K562 (cell line): ENCODE results near the gene DNASE1L1. TPM values are rescaled to one million over a fixed set of nuclear protein-coding genes. Genes with fewer than 3 reads are reported as not detected.

Experiments
- LARP7 ChIP-seq: fragments of 450-650 bp; IDR thresholded peaks from 2 replicates; pipeline ENCODE4 v1.6.1; 2016
- MCM2 ChIP-seq: fragments of 450-650 bp; IDR thresholded peaks from 2 replicates; pipeline ENCODE4 v1.6.1; 2017; ENCODE audit warnings: low read depth, mild to moderate bottlenecking
- MTF1 ChIP-seq: fragments of 250-450 bp; sonication (Bioruptor Pico); IDR thresholded peaks from 2 replicates; pipeline ENCODE4 v1.9.0; 2021; ENCODE audit warnings: moderate library complexity, mild to moderate bottlenecking, inconsistent platforms, borderline replicate concordance
- MYNN ChIP-seq, 2 experiments: sonication (generic); formaldehyde crosslinking in 1 of 2; IDR thresholded peaks; 2 replicates each; pipeline versions ENCODE4 v1.5.0 to v1.6.1; 2016 to 2020; ENCODE audit warnings: antibody characterized with exemption in 1 of 2, missing genetic modification reagents in 1 of 2
- NR2C2 ChIP-seq, 2 experiments: fragments of 200-800 bp in 1 of 2; sonication (Bioruptor generic) in 1 of 2; sonication (generic) in 1 of 2; formaldehyde crosslinking in 1 of 2; IDR thresholded peaks; 2 replicates each; pipeline versions ENCODE4 v1.6.1 to v1.8.0; 2016 to 2022; ENCODE audit warnings: mild to moderate bottlenecking in 1 of 2, missing compliant biosample characterization in 1 of 2, missing genetic modification characterization in 1 of 2, missing genetic modification reagents in 1 of 2
- POLR2AphosphoS5 ChIP-seq: IDR thresholded peaks from 2 replicates; pipeline ENCODE4 v1.6.1; 2011; ENCODE audit warnings: mild to moderate bottlenecking, low read depth, low read length, moderate library complexity; ENCODE audit not compliant: control insufficient read depth, insufficient read depth
- POLR3A ChIP-seq: IDR thresholded peaks from 2 replicates; pipeline ENCODE4 v1.6.1; 2011; ENCODE audit warnings: borderline replicate concordance, mild to moderate bottlenecking, moderate library complexity; ENCODE audit not compliant: insufficient read length, insufficient read depth; ENCODE audit errors: extremely low read depth
- POLR3G ChIP-seq: IDR thresholded peaks from 2 replicates; pipeline ENCODE4 v1.6.1; 2011; ENCODE audit not compliant: insufficient read length, insufficient replicate concordance; ENCODE audit errors: extremely low read depth
- RBFOX2 ChIP-seq: fragments of 200-400 bp; formaldehyde crosslinking; IDR thresholded peaks from 2 replicates; pipeline ENCODE4 v1.6.1; 2017; ENCODE audit warnings: low read depth, mild to moderate bottlenecking, low read length, moderate library complexity
- RNF2 ChIP-seq: sonication (generic); IDR thresholded peaks from 2 replicates; pipeline ENCODE4 v1.6.1; 2016
- SMARCA5 ChIP-seq: fragments of 450-650 bp; IDR thresholded peaks from 2 replicates; pipeline ENCODE4 v1.6.1; 2016
- TCFL5 ChIP-seq: fragments of 250-450 bp; sonication (Bioruptor Pico); conservative IDR thresholded peaks from 2 replicates; pipeline ENCODE4 v1.6.1; 2021; ENCODE audit warnings: mild to moderate bottlenecking, moderate library complexity, matching md5 sums
- ZNF134 ChIP-seq: fragments of 250-450 bp; sonication (Bioruptor Pico); conservative IDR thresholded peaks from 2 replicates; pipeline ENCODE4 v1.4.0; 2020
- ZNF551 ChIP-seq: fragments of 250-450 bp; sonication (Bioruptor Pico); IDR thresholded peaks from 2 replicates; pipeline ENCODE4 v1.5.0; 2021; ENCODE audit warnings: mild to moderate bottlenecking, moderate library complexity
- ZNF561 ChIP-seq: fragments of 450-650 bp; formaldehyde crosslinking; conservative IDR thresholded peaks from 2 replicates; pipeline ENCODE4 v1.4.0; 2020; ENCODE audit warnings: mild to moderate bottlenecking, moderate library complexity
- ZNF57 ChIP-seq: fragments of 450-650 bp; formaldehyde crosslinking; IDR thresholded peaks from 2 replicates; pipeline ENCODE4 v1.4.0; 2020; ENCODE audit warnings: mild to moderate bottlenecking, moderate library complexity
- ZNF785 ChIP-seq: fragments of 250-450 bp; sonication (Bioruptor Pico); IDR thresholded peaks from 2 replicates; pipeline ENCODE4 v1.4.0; 2020; ENCODE audit warnings: mild to moderate bottlenecking
- polyA plus RNA-seq, 8 experiments: library from polyadenylated mRNA; depleted of rRNA in 4 of 8; stranded (reverse) in 5 of 8; unstranded in 3 of 8; fragments of >200 nt; fragmentation: Nextera tagmentation in 2 of 8; fragmentation: Illumina TruSeq in 1 of 8; extraction: Ambion mirVana in 2 of 8; extraction: Trizol in 1 of 8; gene quantifications; 2 replicates each; pipeline versions ENCODE4 v1.2.1 to v1.2.3, GENCODE V29; 2011 to 2014; ENCODE audit warnings: inconsistent platforms in 1 of 8, missing spikeins in 1 of 8
- total RNA-seq, 7 experiments: library from RNA; depleted of rRNA in 6 of 7; stranded (reverse); fragments of >200 nt in 6 of 7; fragmentation: Illumina TruSeq in 2 of 7; extraction: Trizol in 2 of 7; gene quantifications; 2 replicates each; pipeline versions ENCODE4 v1.2.1 to v1.2.3, GENCODE V29; 2011 to 2021; ENCODE audit warnings: low replicate concordance in 1 of 7
- TF ChIP-seq, protein P1 (sequence below): fragments of 450-650 bp; formaldehyde crosslinking; IDR thresholded peaks from 2 replicates; pipeline ENCODE4 v1.4.0; 2020; ENCODE audit warnings: mild to moderate bottlenecking, moderate library complexity
- TF ChIP-seq, protein P2 (sequence below): fragments of 250-450 bp; sonication (Bioruptor Pico); IDR thresholded peaks from 2 replicates; pipeline ENCODE4 v1.5.0; 2020; ENCODE audit warnings: mild to moderate bottlenecking, borderline replicate concordance
- TF ChIP-seq, protein P3 (sequence below): fragments of 450-650 bp; IDR thresholded peaks from 2 replicates; pipeline ENCODE4 v1.6.1; 2017; ENCODE audit warnings: antibody characterized with exemption, mild to moderate bottlenecking

The DNASE1L1 gene
- total and polyA plus RNA-seq, 9 of the 15 experiments (the other 6 are each of a cell fraction or from before 2014, with no cell fraction given), result 0.73 to 12.6 (median 7.9) TPM

DNA sequence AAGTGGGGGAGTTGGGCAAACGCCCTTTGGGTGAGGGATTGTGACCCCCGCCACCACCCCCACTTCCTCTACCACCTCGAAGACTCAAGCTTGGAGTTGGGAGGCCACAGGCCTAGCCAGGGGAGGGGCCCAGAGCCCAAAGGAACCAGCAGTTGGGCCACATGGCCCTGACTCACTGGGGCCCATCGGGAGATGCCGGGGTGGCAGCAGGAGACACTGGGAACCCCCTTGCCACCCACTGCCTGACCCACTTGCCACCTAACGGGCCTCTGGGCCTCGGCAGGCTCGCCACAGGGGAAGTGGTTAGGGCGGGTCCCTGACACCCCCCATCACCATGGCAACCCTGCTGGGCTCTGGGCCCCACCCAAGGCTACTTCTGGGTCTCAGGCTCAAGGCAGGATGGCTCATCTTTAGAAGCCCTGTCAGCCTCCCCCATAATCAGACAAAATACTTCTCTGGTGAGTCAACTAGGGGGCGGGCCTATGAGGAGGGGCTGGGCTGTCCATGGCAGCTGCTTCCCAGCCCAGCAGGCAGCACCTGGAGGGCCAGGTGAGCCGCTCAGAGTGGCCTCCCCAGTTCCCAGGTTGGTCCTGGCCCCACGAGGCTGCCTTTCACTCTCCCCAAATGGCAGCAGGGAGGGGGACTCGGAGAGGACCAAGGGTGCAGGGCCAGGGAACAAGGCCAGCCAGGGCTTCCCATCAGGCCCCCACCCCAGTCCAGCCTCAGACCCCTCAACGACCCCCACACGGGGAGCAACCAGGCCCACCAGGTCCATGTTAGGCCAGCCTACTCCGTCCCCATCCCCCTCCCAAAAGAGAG lies 40.2 kb downstream of the DNASE1L1 start (continued):
- TF ChIP-seq, protein P1, sequence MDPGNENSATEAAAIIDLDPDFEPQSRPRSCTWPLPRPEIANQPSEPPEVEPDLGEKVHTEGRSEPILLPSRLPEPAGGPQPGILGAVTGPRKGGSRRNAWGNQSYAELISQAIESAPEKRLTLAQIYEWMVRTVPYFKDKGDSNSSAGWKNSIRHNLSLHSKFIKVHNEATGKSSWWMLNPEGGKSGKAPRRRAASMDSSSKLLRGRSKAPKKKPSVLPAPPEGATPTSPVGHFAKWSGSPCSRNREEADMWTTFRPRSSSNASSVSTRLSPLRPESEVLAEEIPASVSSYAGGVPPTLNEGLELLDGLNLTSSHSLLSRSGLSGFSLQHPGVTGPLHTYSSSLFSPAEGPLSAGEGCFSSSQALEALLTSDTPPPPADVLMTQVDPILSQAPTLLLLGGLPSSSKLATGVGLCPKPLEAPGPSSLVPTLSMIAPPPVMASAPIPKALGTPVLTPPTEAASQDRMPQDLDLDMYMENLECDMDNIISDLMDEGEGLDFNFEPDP (CRISPR knock-in tag), result no peak
- TF ChIP-seq ZNF561 (no peak), MTF1 (CRISPR knock-in tag) (no peak), TCFL5 (CRISPR knock-in tag) (no peak), ZNF785 (CRISPR knock-in tag) (no peak), NR2C2 (CRISPR knock-in tag; IDR thresholded peaks at IDR 0.05) (0 out of 2 replicates have a peak, but pooled peaks have one; percentile 30), NR2C2 (tag; IDR thresholded peaks at IDR 0.05) (no peak), ZNF134 (no peak), ZNF551 (CRISPR knock-in tag) (no peak), POLR3G (no peak), RBFOX2 (peak; percentile 77), MYNN (IDR thresholded peaks at IDR 0.05) (0 out of 2 replicates have a peak, but pooled peaks have one; percentile 48), MYNN (CRISPR knock-in tag; IDR thresholded peaks at IDR 0.05) (no peak), POLR3A (no peak), RNF2 (no peak; the same call in 1 of the 2 replicates), SMARCA5 (no peak), ZNF57 (CRISPR knock-in tag) (no peak), POLR2AphosphoS5 (peak; percentile 65; the same call in 1 of the 2 replicates), LARP7 (no peak), MCM2 (no peak)
- TF ChIP-seq, protein P2, sequence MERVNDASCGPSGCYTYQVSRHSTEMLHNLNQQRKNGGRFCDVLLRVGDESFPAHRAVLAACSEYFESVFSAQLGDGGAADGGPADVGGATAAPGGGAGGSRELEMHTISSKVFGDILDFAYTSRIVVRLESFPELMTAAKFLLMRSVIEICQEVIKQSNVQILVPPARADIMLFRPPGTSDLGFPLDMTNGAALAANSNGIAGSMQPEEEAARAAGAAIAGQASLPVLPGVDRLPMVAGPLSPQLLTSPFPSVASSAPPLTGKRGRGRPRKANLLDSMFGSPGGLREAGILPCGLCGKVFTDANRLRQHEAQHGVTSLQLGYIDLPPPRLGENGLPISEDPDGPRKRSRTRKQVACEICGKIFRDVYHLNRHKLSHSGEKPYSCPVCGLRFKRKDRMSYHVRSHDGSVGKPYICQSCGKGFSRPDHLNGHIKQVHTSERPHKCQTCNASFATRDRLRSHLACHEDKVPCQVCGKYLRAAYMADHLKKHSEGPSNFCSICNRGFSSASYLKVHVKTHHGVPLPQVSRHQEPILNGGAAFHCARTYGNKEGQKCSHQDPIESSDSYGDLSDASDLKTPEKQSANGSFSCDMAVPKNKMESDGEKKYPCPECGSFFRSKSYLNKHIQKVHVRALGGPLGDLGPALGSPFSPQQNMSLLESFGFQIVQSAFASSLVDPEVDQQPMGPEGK (CRISPR knock-in tag), result no peak
- TF ChIP-seq, protein P3, sequence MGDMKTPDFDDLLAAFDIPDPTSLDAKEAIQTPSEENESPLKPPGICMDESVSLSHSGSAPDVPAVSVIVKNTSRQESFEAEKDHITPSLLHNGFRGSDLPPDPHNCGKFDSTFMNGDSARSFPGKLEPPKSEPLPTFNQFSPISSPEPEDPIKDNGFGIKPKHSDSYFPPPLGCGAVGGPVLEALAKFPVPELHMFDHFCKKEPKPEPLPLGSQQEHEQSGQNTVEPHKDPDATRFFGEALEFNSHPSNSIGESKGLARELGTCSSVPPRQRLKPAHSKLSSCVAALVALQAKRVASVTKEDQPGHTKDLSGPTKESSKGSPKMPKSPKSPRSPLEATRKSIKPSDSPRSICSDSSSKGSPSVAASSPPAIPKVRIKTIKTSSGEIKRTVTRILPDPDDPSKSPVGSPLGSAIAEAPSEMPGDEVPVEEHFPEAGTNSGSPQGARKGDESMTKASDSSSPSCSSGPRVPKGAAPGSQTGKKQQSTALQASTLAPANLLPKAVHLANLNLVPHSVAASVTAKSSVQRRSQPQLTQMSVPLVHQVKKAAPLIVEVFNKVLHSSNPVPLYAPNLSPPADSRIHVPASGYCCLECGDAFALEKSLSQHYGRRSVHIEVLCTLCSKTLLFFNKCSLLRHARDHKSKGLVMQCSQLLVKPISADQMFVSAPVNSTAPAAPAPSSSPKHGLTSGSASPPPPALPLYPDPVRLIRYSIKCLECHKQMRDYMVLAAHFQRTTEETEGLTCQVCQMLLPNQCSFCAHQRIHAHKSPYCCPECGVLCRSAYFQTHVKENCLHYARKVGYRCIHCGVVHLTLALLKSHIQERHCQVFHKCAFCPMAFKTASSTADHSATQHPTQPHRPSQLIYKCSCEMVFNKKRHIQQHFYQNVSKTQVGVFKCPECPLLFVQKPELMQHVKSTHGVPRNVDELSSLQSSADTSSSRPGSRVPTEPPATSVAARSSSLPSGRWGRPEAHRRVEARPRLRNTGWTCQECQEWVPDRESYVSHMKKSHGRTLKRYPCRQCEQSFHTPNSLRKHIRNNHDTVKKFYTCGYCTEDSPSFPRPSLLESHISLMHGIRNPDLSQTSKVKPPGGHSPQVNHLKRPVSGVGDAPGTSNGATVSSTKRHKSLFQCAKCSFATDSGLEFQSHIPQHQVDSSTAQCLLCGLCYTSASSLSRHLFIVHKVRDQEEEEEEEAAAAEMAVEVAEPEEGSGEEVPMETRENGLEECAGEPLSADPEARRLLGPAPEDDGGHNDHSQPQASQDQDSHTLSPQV, result peak; percentile 65; the same call in 1 of the 2 replicates
